Measurements from ENCODE around the gene B3GLCT. TPM values are rescaled to one million over a fixed set of nuclear protein-coding genes. Genes with fewer than 3 reads are reported as not detected.

The B3GLCT gene
- total and polyA plus RNA-seq, 2 of the 13 experiments (the other 11 are each of a cell fraction or from before 2014, with no cell fraction given), result 2.0 to 7.1 TPM

DNA sequence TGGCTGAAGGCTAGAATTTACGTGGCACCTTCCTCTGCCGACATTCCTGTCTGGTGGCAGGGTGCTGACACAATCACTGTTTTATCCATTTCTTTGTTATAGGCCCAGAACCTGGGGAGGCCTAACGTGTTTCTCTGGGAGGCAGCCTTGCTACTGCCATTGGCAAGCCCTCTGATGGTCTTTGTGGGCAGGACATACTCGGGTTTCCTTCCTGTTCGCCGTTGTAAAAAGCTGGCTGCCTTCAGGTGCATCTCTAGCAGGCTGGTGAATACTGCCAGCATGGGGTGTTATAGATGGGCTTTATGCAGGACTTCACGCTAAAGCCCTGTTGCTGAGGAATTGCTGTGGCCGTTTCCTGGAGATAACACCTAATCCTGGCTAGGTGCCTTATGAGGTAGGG, 28.1 kb downstream of the B3GLCT start (continued):
- TF ChIP-seq, protein P1, sequence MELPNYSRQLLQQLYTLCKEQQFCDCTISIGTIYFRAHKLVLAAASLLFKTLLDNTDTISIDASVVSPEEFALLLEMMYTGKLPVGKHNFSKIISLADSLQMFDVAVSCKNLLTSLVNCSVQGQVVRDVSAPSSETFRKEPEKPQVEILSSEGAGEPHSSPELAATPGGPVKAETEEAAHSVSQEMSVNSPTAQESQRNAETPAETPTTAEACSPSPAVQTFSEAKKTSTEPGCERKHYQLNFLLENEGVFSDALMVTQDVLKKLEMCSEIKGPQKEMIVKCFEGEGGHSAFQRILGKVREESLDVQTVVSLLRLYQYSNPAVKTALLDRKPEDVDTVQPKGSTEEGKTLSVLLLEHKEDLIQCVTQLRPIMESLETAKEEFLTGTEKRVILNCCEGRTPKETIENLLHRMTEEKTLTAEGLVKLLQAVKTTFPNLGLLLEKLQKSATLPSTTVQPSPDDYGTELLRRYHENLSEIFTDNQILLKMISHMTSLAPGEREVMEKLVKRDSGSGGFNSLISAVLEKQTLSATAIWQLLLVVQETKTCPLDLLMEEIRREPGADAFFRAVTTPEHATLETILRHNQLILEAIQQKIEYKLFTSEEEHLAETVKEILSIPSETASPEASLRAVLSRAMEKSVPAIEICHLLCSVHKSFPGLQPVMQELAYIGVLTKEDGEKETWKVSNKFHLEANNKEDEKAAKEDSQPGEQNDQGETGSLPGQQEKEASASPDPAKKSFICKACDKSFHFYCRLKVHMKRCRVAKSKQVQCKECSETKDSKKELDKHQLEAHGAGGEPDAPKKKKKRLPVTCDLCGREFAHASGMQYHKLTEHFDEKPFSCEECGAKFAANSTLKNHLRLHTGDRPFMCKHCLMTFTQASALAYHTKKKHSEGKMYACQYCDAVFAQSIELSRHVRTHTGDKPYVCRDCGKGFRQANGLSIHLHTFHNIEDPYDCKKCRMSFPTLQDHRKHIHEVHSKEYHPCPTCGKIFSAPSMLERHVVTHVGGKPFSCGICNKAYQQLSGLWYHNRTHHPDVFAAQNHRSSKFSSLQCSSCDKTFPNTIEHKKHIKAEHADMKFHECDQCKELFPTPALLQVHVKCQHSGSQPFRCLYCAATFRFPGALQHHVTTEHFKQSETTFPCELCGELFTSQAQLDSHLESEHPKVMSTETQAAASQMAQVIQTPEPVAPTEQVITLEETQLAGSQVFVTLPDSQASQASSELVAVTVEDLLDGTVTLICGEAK (IDR thresholded peaks at IDR 0.05), result no peak
- TF ChIP-seq, protein P1 (CRISPR knock-in tag; IDR thresholded peaks at IDR 0.05), result no peak
- TF ChIP-seq, protein P2, sequence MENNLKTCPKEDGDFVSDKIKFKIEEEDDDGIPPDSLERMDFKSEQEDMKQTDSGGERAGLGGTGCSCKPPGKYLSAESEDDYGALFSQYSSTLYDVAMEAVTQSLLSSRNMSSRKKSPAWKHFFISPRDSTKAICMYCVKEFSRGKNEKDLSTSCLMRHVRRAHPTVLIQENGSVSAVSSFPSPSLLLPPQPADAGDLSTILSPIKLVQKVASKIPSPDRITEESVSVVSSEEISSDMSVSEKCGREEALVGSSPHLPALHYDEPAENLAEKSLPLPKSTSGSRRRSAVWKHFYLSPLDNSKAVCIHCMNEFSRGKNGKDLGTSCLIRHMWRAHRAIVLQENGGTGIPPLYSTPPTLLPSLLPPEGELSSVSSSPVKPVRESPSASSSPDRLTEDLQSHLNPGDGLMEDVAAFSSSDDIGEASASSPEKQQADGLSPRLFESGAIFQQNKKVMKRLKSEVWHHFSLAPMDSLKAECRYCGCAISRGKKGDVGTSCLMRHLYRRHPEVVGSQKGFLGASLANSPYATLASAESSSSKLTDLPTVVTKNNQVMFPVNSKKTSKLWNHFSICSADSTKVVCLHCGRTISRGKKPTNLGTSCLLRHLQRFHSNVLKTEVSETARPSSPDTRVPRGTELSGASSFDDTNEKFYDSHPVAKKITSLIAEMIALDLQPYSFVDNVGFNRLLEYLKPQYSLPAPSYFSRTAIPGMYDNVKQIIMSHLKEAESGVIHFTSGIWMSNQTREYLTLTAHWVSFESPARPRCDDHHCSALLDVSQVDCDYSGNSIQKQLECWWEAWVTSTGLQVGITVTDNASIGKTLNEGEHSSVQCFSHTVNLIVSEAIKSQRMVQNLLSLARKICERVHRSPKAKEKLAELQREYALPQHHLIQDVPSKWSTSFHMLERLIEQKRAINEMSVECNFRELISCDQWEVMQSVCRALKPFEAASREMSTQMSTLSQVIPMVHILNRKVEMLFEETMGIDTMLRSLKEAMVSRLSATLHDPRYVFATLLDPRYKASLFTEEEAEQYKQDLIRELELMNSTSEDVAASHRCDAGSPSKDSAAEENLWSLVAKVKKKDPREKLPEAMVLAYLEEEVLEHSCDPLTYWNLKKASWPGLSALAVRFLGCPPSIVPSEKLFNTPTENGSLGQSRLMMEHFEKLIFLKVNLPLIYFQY (CRISPR knock-in tag; IDR thresholded peaks at IDR 0.05; ENCODE audit: borderline replicate concordance), result no peak
- TF ChIP-seq, protein P3, sequence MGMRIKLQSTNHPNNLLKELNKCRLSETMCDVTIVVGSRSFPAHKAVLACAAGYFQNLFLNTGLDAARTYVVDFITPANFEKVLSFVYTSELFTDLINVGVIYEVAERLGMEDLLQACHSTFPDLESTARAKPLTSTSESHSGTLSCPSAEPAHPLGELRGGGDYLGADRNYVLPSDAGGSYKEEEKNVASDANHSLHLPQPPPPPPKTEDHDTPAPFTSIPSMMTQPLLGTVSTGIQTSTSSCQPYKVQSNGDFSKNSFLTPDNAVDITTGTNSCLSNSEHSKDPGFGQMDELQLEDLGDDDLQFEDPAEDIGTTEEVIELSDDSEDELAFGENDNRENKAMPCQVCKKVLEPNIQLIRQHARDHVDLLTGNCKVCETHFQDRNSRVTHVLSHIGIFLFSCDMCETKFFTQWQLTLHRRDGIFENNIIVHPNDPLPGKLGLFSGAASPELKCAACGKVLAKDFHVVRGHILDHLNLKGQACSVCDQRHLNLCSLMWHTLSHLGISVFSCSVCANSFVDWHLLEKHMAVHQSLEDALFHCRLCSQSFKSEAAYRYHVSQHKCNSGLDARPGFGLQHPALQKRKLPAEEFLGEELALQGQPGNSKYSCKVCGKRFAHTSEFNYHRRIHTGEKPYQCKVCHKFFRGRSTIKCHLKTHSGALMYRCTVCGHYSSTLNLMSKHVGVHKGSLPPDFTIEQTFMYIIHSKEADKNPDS (CRISPR knock-in tag; IDR thresholded peaks at IDR 0.05), result no peak
- TF ChIP-seq ZSCAN9 (CRISPR knock-in tag; IDR thresholded peaks at IDR 0.05; ENCODE audit: borderline replicate concordance) (no peak), TOPORS (CRISPR knock-in tag; IDR thresholded peaks at IDR 0.05) (no peak), ZIK1 (CRISPR knock-in tag; IDR thresholded peaks at IDR 0.05; ENCODE audit: borderline replicate concordance, low read depth) (no peak)
